Chondrocyte (in vitro differentiated cells): ENCODE results near the gene GABRA1. TPM values are rescaled to one million over a fixed set of nuclear protein-coding genes. Genes with fewer than 3 reads are reported as not detected.

Source experiments
- DNase-seq: peaks from one replicate; pipeline ENCODE4 v3.0.0; 2021; ENCODE audit warnings: mixed read lengths, low spot score
- H3K27ac Mint-ChIP-seq: one replicate; pipeline ENCODE4 v1.8.0; 2021; ENCODE audit warnings: mild to moderate bottlenecking, moderate library complexity, mixed read lengths; ENCODE audit not compliant: unreplicated experiment
- H3K27me3 Mint-ChIP-seq: 2 replicates; pipeline ENCODE4 v1.8.0; 2021; ENCODE audit warnings: low read depth, mixed read lengths
- H3K36me3 Mint-ChIP-seq: 2 replicates; pipeline ENCODE4 v1.8.0; 2021; ENCODE audit warnings: low read depth, mixed read lengths
- H3K4me1 Mint-ChIP-seq: 2 replicates; pipeline ENCODE4 v1.8.0; 2021; ENCODE audit warnings: low read depth, mild to moderate bottlenecking, mixed read lengths
- H3K4me3 Mint-ChIP-seq: one replicate; pipeline ENCODE4 v1.8.0; 2021; ENCODE audit warnings: mild to moderate bottlenecking, moderate library complexity, mixed read lengths; ENCODE audit not compliant: unreplicated experiment
- H3K9me3 Mint-ChIP-seq: 2 replicates; pipeline ENCODE4 v1.8.0; 2021; ENCODE audit warnings: low read depth, mixed read lengths
- CTCF ChIP-seq: fragments of 200-600 bp; sonication (generic); IDR thresholded peaks from 2 replicates; pipeline ENCODE4 v1.5.0; 2021; ENCODE audit warnings: antibody characterized with exemption, mild to moderate bottlenecking, moderate library complexity
- total RNA-seq: library from RNA; stranded (reverse); gene quantifications from 3 replicates; pipeline ENCODE4 v1.2.1, GENCODE V29; 2021

Gene GABRA1
- total RNA-seq, 1 donor from 2014 or later = not detected

DNA sequence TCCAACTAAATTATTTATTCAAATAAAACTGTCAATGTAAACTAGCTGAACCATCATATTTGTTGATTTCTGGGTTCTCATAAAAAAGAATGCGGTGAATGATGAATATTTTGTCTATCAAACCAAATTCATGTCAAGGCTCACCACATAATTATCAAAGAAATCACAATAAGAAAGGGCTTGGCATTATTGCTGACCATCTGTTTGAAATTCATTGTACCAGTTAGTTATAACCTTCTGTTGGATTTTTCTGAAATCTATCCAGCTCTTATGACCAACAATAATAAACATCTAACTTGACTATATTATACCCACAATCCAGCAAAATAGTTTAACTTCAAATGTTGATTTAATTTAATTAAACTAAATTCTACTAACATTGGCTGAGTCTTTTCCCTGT lies 53.1 kb downstream of the GABRA1 start:
- Mint-ChIP-seq H3K27me3 (no peaks in the 10 kb centered on the region), H3K9me3 (no peaks in the 10 kb centered on the region), H3K4me3 (no peak overlapping the region), H3K36me3 (no peaks in the 10 kb centered on the region), H3K4me1 (no peaks in the 10 kb centered on the region), H3K27ac (no peak overlapping the region)
- DNase-seq = no peak
- no peak for TF ChIP-seq CTCF

- no peak overlapping the region for H3K27ac Mint-ChIP-seq
- H3K36me3 Mint-ChIP-seq = no peaks in the 10 kb centered on the region
- no peak for DNase-seq
- no peaks in the 10 kb centered on the region for H3K4me1 Mint-ChIP-seq
- peaks cover 2% of the 10 kb centered on the region for H3K9me3 Mint-ChIP-seq
- TF ChIP-seq CTCF = no peak
- no peaks in the 10 kb centered on the region for H3K27me3 Mint-ChIP-seq
- no peak overlapping the region for H3K4me3 Mint-ChIP-seq
Measured at GRCh38 chr5:161921781-161922180, 73.9 kb downstream of the GABRA1 start.

GRCh38 chr5:161924270-161924669 lies 76.3 kb downstream of the GABRA1 start:
- no peak overlapping the region for H3K4me3 Mint-ChIP-seq

GRCh38 chr5:161925960-161926359 lies 78.0 kb downstream of the GABRA1 start:
- TF ChIP-seq CTCF = no peak
- H3K9me3 Mint-ChIP-seq = peaks cover 2% of the 10 kb centered on the region
- no peaks in the 10 kb centered on the region for H3K27me3 Mint-ChIP-seq
- H3K27ac Mint-ChIP-seq = no peak overlapping the region
- H3K36me3 Mint-ChIP-seq = no peaks in the 10 kb centered on the region
- H3K4me1 Mint-ChIP-seq = no peaks in the 10 kb centered on the region
- DNase-seq = no peak
- no peak overlapping the region for H3K4me3 Mint-ChIP-seq

More at GRCh38 chr5:161924270-161924669, 76.3 kb downstream of the GABRA1 start:
- DNase-seq = no peak
- Mint-ChIP-seq H3K9me3 (peaks cover 2% of the 10 kb centered on the region), H3K27me3 (no peaks in the 10 kb centered on the region), H3K27ac (no peak overlapping the region), H3K36me3 (no peaks in the 10 kb centered on the region), H3K4me1 (no peaks in the 10 kb centered on the region)
- no peak for TF ChIP-seq CTCF

DNA sequence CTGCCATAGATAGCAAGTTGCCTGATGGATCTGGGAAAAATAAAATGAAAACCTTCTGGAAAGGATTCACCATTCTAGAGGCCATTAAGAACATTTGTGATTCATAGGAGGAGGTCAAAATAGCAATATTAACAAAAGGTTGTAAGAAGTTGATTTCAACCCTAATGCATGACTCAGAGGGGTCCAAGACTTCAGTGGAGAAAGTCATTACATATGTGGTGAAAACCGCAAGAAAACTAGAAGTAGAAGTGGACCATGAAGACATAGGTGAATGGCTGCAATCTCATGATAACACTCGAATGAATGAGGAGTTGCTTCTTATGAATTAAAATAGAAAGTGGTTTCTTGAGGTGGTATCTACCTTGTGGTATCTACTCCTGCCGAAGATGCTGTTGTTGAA lies 86.6 kb downstream of the GABRA1 start:
- peaks cover 4% of the 10 kb centered on the region for H3K9me3 Mint-ChIP-seq
- no peaks in the 10 kb centered on the region for H3K4me1 Mint-ChIP-seq
- H3K36me3 Mint-ChIP-seq = no peaks in the 10 kb centered on the region
- no peak for DNase-seq
- no peak for TF ChIP-seq CTCF
- no peak overlapping the region for H3K4me3 Mint-ChIP-seq
- H3K27ac Mint-ChIP-seq = no peak overlapping the region
- H3K27me3 Mint-ChIP-seq = no peaks in the 10 kb centered on the region
